ENCODE measurements around the gene LYSMD3.
A peak's percentile ranks its signal among the peaks of the same experiment; 100 is the strongest.
"Not testable (repeated sequence)": the region's sequence is repeated elsewhere in the genome, so short reads cannot be mapped to it uniquely, and the experiment has no call there.

Gene LYSMD3

DNA sequence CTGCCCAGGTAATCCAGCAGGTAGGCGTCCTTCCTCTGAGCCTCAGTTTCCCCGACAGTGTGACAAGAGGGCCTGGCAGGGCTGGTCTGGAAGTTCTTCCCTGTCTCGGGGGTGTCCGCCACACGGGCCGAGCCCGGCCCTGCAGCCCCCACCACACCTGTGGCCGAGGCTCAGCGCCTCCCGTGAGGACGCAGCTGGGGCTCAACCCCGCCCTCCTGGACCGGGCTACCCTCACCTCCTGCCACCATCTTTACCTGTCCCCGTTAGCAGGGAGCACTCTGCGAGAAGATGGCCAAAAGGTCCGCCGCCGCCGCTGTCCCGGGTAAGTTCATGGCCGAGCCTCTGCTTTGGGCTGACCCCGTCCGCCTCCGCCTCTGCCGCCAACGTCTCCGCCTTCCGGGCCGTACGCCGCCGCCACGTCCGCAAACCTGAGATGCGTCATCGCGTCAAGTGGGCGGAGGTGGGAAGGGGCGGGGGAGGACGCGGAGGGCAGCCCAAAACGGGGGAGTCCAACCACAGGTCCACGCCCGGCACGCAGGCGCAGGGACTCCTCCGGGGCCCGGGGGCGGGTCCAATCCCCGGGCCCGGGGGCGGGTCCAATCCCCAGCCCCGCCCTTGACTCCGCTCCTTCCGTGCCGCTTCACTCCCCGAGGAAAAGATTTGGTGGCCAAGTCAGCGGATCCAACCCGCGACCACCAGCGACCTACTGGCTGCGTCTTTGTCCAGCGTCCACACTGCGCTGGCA lies at the start of gene LYSMD3:
LYSMD3 (minus strand) TSS at position 391 of the 745 bp plus-strand sequence. CDS start 4,295 bp downstream, outside the sequence.
- DNase-seq = peak; percentile 95

DNA sequence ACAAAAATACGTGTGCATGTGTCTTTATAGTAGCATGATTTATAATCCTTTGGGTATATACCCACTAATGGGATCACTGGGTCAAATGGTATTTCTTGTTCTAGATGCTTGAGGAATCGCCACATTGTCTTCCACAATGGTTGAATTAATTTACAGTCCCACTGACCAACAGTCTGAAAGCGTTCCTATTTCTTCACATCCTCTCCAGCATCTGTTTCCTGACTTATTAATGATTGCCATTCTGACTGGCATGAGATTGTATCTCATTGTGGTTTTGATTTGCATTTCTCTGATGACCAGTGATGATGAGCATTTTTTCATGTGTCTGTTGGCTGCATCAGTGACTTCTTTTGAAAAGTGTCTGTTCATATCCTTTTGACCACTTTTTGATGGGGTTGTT lies 47.2 kb upstream of the LYSMD3 start:
- DNase-seq = not testable (repeated sequence)

DNA sequence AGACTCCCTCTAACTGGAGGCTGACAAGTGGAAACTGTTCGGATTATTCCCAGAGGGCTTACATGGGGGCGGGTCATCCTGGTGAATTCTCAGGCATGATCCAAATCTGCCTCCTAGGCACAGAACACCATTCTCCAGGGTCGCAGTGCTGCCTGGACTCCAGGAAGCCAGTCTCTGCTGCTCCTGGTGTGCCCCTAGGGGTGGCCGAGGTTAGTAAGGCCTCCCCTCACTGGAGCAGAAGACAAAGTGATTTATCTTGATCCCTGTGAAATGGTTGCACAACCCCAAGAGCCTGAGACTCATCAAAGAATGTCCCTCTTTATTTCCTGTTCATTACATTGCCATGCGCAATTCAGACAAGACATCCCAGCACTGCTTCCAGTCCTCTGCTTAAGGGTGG lies 46.3 kb upstream of the LYSMD3 start:
- no peak for DNase-seq

DNA sequence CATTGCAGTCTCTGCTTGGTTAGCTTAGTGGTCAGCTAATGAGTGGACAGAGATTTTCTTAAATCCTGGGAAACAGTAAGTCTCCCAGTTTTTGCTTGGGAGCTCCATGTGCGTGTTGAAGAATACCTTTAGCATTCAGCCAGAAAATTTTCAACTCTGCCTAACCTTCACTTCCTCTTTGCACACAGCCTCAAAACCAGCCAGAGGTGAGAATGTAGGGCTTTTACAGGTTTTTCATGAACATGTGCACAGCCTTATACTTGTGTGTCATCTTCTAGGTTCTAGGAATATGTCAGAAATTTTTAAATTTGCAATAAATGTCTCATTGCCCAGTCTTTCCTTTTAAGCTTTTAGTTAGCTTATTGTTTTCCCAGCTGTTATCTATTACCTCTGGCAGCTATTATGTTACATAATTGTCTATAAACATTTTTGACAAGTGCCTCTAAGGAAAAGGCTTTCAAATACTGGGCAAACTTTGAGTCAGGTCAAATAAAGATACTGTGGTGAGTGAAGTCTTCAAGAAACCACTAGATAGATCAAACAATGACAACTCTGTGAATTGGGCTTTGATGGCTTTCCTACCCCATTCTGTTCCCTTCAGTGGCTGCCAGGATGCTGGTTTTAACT lies 41.9 kb upstream of the LYSMD3 start:
- DNase-seq = no peak

DNA sequence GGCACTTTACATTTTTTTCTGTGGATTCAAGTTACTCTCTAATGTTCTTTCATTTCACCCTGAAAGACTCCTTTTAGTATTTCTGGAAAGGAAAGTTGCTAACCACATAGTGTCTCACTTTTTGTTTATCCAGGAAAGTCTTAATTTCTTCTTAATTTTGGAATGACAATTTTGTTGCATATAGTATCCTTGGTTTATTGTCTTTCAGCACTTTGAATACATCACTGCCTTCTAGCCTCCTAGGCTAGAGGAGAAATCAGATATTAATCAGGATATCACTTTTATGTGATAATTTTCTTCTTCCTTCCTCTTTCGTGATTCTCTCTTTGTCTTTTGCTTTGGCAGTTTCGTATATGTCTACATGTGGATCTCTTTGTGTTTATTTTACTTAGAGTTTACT lies 40.6 kb upstream of the LYSMD3 start:
- DNase-seq = no peak

DNA sequence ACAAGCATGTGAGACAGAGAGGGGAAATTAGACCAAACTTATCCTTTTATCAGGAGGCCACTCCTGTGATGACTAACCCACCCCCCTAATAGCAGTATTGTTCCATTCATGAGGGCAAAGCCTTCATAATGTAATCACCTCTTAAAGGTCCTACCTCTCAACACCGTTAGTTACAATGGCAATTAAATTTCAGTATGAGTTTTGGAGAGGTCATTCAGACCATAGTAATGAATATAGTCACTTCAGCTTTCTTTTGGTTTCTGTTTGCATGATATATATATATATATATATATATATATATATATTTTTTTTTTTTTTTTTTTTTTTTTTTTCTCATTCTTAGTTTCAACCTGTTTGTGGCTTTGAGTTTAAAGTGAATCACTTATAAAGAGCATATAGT lies 39.7 kb upstream of the LYSMD3 start:
- no peak for DNase-seq

DNA sequence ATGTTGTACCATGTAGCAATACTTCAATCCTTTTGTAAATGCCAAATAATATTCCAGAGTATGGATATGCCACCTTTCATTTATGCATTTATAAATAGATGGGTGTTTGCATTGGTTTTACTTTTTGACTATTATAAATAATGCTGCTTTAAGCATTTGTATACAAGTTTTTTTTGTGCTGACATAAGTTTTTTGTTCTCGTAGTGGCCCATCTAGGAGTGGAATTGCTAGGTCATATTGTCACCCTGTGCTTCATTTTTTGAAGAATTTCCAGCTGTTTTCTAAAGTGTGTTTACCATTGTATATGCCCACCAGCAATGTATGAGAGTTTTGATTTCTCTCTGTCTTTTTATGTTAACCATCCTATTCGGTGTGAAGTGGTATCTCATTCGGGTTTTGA lies 36.1 kb upstream of the LYSMD3 start:
- DNase-seq = no peak

DNA sequence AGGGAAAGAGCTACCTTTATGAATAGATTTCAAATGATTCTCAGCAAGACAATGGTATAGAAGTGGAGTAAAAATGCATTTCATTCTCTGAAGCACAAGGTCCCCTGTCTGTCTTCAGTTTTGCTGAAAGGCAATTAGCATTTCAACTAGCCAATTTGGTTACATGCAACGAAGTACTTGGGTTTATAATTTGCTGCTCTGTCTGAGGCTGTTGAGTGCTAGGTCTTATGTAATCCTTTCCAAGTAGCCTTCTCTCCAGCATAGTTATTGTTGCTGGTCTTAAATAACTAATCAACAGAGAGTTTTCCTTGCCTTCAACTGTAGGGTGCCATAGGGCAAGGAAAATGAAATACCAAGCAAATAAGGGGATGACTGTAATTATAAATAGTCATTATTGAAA lies 33.7 kb upstream of the LYSMD3 start:
- DNase-seq = no peak

DNA sequence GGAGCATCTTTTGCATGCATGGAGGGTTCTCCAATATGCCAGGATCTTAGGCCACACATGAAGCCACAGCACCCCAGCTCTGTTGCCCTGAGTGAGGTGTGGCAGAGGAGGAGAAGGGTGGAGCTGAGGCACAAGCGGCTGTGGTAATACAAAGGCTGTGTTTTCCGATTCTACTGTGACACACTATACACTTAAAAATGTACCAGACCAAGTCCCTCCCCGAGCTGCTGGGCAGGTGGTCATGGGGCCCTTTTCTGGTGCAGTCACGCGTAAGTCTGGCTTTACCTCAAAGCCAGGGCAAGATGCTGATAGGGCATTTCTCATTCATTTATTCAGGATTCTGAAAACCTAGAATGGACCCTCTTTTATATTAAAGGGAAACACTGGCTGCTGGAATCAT lies 33.0 kb upstream of the LYSMD3 start:
- no peak for DNase-seq

DNA sequence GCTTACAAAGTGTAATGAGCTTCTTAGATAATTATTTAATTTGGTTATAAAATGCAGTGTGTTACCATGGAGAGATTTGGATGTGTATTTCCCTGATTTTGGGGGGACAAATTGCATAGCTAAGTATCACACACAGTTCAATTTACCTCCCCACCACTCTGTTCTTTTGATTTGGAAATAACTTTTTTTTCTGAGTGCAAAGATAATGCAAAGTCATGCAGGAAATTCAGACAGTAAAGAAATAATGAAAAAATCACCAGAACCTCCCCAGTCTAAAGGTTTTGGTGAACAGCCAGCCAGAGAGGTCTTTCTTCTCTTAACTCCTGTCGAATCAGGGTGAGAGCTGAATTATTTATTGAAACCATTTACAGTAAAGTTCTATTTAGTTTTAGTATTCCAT lies 32.4 kb upstream of the LYSMD3 start:
- no peak for DNase-seq

DNA sequence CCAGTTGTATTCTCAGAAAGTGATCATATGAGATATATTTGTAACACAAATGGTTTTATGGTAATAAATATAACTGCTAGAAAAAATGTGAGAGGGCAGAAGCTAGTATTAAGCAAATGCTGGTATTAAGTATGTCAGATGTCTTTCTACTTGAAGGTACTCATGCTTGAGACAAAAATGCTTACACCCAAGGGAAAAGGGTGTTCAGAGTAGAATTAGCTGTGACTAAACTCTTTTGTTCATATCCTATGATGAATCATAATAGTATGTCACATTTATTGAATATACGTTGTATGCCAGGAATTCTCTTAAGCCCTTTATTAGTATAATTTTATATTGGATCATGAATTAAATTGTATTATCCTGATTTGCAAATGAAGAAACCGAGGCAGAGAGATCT lies 31.4 kb upstream of the LYSMD3 start:
- no peak for DNase-seq

DNA sequence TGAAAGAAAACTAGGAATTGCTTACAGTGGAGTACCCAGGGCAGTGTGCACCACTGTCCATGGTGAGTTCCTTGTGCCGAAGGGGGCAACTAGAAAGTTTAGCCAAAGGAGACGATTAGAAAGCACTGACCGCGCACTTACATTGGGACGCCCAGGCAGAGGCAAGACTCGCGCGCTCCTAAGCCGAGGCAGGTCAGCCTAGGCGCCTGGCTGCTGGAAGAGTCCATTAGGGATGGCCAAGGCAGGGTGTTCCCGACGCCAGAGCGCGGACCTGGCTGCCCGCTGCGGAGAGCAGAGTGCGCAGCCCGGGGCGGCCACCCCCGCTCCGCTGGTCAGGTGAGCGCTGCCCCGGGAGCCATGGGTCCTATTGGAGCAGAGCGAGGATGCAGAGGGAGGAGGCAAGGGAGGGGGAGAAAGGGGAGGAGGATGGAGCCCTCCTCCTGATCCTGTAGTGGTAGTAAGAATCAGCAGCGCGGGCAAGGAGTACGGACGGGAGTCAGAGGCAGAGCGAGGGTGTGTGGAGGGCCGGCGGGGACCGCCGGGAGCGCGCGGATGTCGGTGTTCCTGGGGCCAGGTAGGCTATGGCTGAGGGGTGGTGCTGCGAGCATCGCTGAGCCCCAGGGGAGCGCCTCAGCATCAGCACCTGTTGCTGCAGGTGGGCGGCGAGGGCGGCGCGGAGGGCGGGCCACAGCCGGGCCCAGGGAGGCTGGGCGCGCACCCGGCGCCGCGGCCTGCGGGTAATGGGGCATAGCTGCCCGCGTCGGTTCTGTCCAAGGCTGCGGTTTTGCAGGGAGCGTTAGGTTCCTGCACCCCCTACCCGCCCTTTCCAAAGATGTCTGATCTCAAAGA lies 29.2 kb upstream of the LYSMD3 start, which contains the start of gene ADGRV1:
ADGRV1 (plus strand) TSS at position 454 of the 849 bp plus-strand sequence; CDS start at position 553, 99 bp downstream.
- peak; percentile 20 to 25 for DNase-seq

DNA sequence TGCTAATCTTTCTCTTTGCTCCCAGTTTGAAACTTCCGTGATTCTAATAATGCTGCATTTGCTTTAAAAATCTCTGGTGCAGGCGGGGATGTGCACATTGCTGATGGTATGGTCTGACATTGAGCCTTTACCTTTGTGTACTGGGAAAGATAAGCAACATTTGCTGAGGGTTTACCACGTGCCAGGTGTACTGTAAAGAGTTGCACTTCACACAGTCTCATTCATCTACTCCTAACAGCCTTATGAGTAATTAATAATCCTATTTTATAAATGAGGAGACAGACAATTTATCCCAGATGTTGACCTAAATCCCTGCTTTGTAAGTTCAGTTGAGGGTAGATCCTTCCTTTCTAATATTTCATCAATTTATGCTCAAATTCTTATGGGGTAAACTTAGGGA lies 28.5 kb upstream of the LYSMD3 start:
- no peak for DNase-seq

DNA sequence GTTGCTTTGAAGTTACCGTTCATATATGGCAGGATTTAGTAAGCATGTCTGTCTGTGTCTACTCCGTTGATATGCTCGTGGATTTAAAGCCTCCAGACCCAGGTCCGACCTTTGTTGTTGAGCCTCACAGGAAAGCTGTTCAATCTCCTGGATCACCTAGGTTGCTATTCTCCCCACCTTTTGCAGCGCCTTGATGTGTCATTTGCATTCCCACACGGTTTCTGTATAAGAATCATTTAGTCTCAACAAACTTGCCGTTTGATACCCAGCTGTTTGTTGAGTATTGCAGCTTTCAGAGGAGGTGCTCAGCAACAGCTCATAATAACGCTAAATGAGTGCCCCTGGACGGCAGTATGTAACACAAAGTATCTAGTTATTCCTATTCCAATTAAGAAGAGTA lies 28.0 kb upstream of the LYSMD3 start:
- DNase-seq = no peak

DNA sequence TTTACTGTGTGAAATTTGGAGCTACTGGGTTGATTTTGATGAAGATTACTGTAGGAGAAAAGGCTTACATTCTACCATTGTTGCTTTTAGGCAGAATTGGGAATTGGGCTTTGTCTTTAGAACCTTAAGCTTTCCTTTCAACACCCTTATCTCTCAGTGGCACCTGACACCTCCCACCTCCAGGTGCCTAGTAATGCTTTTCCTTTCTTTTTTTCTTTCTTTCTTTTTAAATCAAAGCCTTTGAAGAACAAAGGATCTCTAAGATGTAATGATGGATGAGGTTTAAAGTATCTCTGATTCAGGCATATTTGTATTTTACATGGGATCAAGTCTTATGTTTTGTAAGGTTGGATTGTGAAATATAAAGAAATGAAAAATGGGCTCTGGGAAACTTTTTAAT lies 26.3 kb upstream of the LYSMD3 start:
- no peak for DNase-seq

DNA sequence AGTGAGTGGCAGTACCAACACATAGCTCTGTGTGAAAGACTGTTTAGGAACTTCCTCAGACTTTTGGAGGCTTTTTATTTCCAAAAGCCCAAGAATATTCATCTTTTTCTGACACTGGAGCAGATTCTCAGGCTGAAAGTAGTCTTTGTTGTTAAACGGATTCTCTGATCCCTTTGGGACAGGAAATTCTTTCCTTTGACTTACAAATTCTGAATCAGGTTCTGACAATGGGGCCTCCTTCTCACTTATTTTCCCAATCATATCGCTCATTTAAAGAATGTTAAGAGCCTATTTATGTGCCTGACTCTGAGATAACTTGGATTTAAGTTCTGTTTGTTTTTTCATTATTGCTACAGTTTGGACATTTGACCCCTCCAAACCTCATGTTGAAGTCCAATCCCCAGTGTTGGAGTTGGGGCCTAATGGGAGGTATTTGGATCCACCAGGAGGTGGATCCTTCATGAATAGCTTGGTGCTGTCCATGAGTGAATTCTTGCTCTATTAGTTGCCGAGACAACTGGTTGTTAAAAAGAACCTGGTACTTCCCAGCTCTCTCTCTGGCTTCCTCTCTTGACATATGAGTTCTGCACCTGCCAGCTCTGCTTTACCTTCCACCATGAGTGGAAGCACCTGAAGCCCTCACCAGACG lies 25.1 kb upstream of the LYSMD3 start:
- DNase-seq = no peak

DNA sequence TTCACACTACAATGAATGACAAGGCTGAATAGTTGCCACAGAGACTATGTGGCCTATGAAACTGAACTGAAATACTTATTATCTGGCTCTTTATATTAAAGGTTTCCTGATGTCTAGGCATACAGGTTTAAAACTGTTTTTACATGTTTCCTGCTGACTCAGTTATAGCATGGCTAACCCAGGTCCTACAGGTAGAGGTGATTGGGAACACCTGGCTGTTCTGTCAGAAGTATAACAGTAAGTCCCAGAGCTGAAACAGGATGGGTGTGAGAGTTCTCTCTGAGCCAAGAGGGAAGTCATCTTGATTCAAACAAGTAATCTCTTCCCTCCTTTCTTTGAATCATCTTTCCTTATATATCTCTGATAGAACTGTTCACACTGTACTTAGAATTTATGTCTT lies 24.3 kb upstream of the LYSMD3 start:
- DNase-seq = no peak

DNA sequence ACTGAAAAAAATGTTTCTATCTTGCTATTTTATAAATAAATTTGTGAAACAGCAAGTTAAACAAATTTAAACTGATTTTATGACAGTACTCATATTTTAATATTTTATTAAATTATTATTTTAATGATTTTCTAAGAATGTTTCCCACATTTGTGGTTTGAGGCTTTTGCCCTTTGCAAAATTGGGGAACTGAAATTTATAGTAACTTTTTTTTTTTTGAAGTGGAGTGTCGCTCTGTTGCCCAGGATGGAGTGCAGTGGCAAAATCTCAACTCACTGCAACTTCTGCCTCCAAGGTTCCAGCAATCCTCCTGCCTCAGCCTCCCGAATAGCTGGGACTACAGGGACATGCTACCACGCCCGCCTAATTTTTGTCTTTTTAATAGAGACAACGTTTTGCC lies 22.0 kb upstream of the LYSMD3 start:
- DNase-seq = no peak

DNA sequence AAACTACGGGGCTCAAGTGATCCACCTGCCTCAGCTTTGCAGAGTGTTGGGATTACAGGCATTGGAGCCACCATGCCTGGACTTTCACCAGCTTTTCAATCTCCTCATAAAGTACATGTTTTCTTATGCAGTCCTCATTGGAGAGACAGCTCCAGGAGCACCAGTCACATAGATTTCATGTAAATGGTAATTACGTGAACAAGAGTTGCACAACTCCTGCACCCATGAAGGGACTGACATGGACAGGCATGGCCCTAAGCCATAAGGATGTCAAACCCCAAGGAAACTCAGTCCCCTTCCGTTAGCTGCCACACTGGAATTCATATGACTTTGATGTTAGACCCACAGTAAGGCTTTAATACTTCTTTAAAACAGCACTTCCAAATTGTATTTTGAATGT lies 21.6 kb upstream of the LYSMD3 start:
- DNase-seq = no peak

DNA sequence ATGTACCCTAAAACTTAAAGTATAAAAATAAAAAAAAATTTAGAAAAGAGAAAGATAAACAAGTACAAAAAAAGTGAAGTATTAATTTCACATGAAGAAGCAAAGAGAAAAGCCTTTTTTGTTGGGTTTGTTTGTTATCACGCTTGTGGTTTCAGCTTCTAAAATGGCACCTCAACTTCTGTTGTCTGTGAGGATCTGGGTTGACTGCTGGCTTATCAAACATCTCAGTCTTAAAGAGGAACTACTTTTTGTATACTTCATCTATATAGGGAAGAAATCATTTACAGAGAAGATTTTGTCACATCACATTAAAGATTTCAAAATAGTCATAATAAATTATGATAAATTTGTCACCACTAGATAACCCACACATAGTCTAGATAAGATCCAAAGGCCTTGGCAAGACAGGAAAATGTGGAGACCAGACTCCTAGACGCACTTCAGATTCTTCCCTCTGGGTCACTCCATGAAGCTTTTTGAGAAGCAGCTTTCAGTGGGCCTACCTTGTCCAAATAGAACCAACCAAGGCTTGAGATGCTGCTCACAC lies 20.4 kb upstream of the LYSMD3 start:
- DNase-seq = no peak

DNA sequence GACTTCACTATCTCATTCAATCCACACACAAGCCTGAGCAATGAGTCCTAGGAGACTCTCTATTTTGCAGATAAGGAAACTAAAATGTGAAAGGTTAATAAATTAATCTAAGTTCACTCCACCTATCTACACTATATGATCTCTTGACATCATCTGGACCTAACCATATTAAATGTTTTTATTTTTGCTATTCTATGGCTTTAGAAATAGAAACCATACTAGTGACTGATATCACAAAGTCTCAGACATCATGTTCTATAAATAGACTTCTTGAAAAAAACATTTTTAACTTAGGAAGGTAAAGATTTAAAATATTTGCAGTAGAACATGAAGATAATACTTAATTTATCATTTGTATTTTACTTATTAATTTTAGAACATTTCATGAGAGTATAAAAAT lies 19.8 kb upstream of the LYSMD3 start:
- no peak for DNase-seq

DNA sequence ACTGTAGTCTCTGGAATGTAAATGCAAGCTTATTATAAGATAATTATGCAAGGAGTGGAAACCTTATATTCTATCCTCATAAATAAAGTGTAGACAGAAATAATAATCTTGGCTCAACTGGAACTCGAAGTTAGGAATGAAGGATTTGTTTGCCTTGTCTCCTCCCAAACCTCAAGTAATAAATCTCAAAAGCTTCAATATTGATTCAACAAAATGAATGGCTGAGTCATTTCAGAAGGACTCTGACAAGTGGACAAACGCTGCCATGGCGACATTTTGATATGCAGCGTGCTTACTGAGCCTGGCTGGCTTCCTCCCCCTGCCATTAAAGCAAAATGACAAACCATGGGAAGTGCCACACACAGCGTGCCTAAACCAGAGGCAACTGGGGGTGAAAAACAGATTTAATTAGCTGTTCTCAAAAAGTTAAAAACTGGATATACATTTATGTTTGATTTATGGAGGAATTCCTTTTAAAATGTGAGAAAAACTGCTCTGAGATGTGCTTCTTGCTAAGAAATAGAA lies 18.7 kb upstream of the LYSMD3 start:
- no peak for DNase-seq

DNA sequence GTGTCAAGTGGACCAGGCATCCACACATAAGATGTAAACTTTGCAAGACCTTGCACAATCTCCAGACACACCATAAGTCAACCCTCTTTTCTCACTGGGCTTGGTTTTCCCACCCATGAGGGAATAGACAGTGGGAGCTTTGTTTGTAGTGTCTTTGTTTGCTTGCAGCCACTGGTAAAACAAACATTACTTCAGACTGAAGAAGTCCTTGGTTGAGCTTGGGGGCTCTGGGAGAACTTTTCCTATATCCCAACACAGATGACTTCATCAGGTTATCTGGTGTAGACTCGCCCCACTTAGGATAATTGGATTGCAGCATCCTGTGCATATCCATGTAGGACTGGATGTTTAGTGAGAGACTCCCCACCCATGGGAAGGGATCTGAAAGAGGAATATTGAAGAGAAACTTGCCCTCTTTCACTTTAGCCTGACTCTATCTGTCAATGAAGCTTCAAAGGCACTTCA lies 17.7 kb upstream of the LYSMD3 start:
- DNase-seq = no peak
